ENCODE measurements around the gene AMN1. TPM values are rescaled to one million over a fixed set of nuclear protein-coding genes. Genes with fewer than 3 reads are reported as not detected.

The AMN1 gene
- total and polyA plus RNA-seq, 2 of the 13 experiments (the other 11 are each of a cell fraction or from before 2014, with no cell fraction given) = 7.5 to 26.5 TPM

GRCh38 chr12:31687101-31687527 is 41.7 kb downstream of the AMN1 start (continued):
- TF ChIP-seq ZFYVE20 (CRISPR knock-in tag; IDR thresholded peaks at IDR 0.05; ENCODE audit: borderline replicate concordance, low read depth) (no peak), SNAPC4 (CRISPR knock-in tag; IDR thresholded peaks at IDR 0.05) (no peak), MAFK (conservative IDR thresholded peaks at IDR 0.05 in 1 of 2, IDR thresholded peaks at IDR 0.05 in 1 of 2; ENCODE audit: low read length in 2 of 2) (no peak), ZNF891 (CRISPR knock-in tag; IDR thresholded peaks at IDR 0.05) (no peak), ETV5 (CRISPR knock-in tag; IDR thresholded peaks at IDR 0.05; ENCODE audit: borderline replicate concordance) (no peak), ZNF616 (CRISPR knock-in tag; IDR thresholded peaks at IDR 0.05; ENCODE audit: low read depth) (no peak), ZNF512 (CRISPR knock-in tag; IDR thresholded peaks at IDR 0.05) (no peak), PHF5A (CRISPR knock-in tag; IDR thresholded peaks at IDR 0.05; ENCODE audit: low read depth, unreplicated experiment) (no peak)

All from HepG2 (cell line).